Keratinocyte (primary cell): ENCODE measurements around the gene RASGEF1C. TPM values are rescaled to one million over a fixed set of nuclear protein-coding genes. Genes with fewer than 3 reads are reported as not detected.

Source experiments
- DNase-seq: peaks from one replicate; pipeline ENCODE4 v3.0.0-alpha.2; 2011; ENCODE audit warnings: low read depth, missing footprints, low spot score
- FAIRE-seq: peaks from 2 replicates; lab custom pipeline; 2011; peaks lifted over from hg19 to GRCh38; lab: Jason Lieb, UNC
- H2AFZ ChIP-seq: 2 replicates; pipeline ENCODE4 v1.6.0; 2012; ENCODE audit warnings: low read length, control low read depth, inconsistent platforms; ENCODE audit not compliant: control insufficient read depth
- H3K27ac ChIP-seq: 2 replicates; pipeline ENCODE4 v1.5.1; 2011; ENCODE audit warnings: low read length; ENCODE audit not compliant: control insufficient read depth, insufficient read depth
- H3K27me3 ChIP-seq: 3 replicates; pipeline ENCODE4 v1.6.0; 2011; ENCODE audit warnings: low read length; ENCODE audit not compliant: control insufficient read depth, insufficient read depth; ENCODE audit errors: extremely low read depth
- H3K36me3 ChIP-seq, 2 experiments: 2 replicates in 1 of 2; 3 replicates in 1 of 2; pipeline ENCODE4 v1.5.1; 2011; ENCODE audit warnings: low read length in 2 of 2, mild to moderate bottlenecking in 1 of 2; ENCODE audit not compliant: control insufficient read depth in 2 of 2, insufficient read depth in 2 of 2; ENCODE audit errors: extremely low read depth in 1 of 2
- H3K4me1 ChIP-seq: 3 replicates; pipeline ENCODE4 v1.5.1; 2011; ENCODE audit warnings: low read length; ENCODE audit not compliant: control insufficient read depth, insufficient read depth; ENCODE audit errors: extremely low read depth
- H3K4me2 ChIP-seq: 3 replicates; pipeline ENCODE4 v1.6.0; 2011; ENCODE audit warnings: low read depth, low read length; ENCODE audit not compliant: control insufficient read depth, insufficient read depth; ENCODE audit errors: extremely low read depth
- H3K4me3 ChIP-seq, 3 experiments: fragments of 200-600 bp in 1 of 3; sonication (generic) in 1 of 3; 2 replicates in 2 of 3; 3 replicates in 1 of 3; pipeline ENCODE4 v1.5.1; 2011 to 2016; ENCODE audit warnings: low read length in 3 of 3, mild to moderate bottlenecking in 3 of 3, control low read depth in 2 of 3, inconsistent platforms in 1 of 3, low read depth in 1 of 3, mixed read lengths in 1 of 3, mixed run types in 1 of 3, moderate library complexity in 1 of 3; ENCODE audit not compliant: control insufficient read depth in 2 of 3, insufficient read depth in 2 of 3; ENCODE audit errors: extremely low read depth in 1 of 3
- H3K79me2 ChIP-seq: 2 replicates; pipeline ENCODE4 v1.6.0; 2012; ENCODE audit warnings: low read length; ENCODE audit not compliant: control insufficient read depth, insufficient read depth
- H3K9ac ChIP-seq: 3 replicates; pipeline ENCODE4 v1.6.0; 2011; ENCODE audit warnings: low read length; ENCODE audit not compliant: control insufficient read depth, insufficient read depth; ENCODE audit errors: extremely low read depth
- H3K9me1 ChIP-seq: 3 replicates; pipeline ENCODE4 v1.6.0; 2011; ENCODE audit warnings: low read length; ENCODE audit not compliant: control insufficient read depth, insufficient read depth; ENCODE audit errors: extremely low read depth
- H3K9me3 ChIP-seq: 2 replicates; pipeline ENCODE4 v1.5.1; 2012; ENCODE audit warnings: low read depth, low read length; ENCODE audit not compliant: control insufficient read depth
- H4K20me1 ChIP-seq: 3 replicates; pipeline ENCODE4 v1.6.0; 2011; ENCODE audit warnings: low read length; ENCODE audit not compliant: control insufficient read depth, insufficient read depth; ENCODE audit errors: extremely low read depth
- EZH2 ChIP-seq: IDR thresholded peaks from one replicate; pipeline ENCODE4 v1.6.1; 2012; ENCODE audit warnings: inconsistent platforms, mild to moderate bottlenecking, low read length, moderate library complexity
- dilution Hi-C: fragments of 300-500 bp; cut with MboI; formaldehyde crosslinking; loops from one replicate; pipeline ENCODE4 v1.7.0; 2020; ENCODE audit warnings: low sequenced_read_pairs; ENCODE audit not compliant: extremely low pct_ligation_motif_present
- polyA plus RNA-seq, 5 experiments: library from polyadenylated mRNA; depleted of rRNA in 3 of 5; stranded (reverse) in 3 of 5; stranded (forward) in 1 of 5; unstranded in 1 of 5; fragments of >200 nt; gene quantifications; 1 replicate in 1 of 5; 2 replicates in 3 of 5; 3 replicates in 1 of 5; pipeline versions ENCODE4 v1.2.1 to v1.2.3, GENCODE V29; 2011 to 2012; ENCODE audit warnings: missing spikeins in 2 of 5, low read depth in 1 of 5, low replicate concordance in 1 of 5
- TF ChIP-seq, protein P1 (sequence below), 3 experiments: IDR thresholded peaks in 1 of 3; conservative IDR thresholded peaks in 1 of 3; optimal IDR thresholded peaks in 1 of 3; 2 replicates in 2 of 3; 3 replicates in 1 of 3; pipeline versions ENCODE3 to v1.5.1; 2011; ENCODE audit warnings: low read length in 3 of 3, mild to moderate bottlenecking in 3 of 3, moderate library complexity in 2 of 3, control low read depth in 1 of 3, inconsistent platforms in 1 of 3; ENCODE audit not compliant: insufficient read depth in 2 of 3; ENCODE audit errors: extremely low read depth in 1 of 3

Gene RASGEF1C
- polyA plus RNA-seq, 1 donor (not counting 4 experiments of a cell fraction or from before 2014, with no cell fraction given) = not detected

- Histone ChIP-seq H3K79me2 (no peaks in the 10 kb centered on the region), H3K9me1 (no peaks in the 10 kb centered on the region), H3K36me3 (peaks cover 7 to 13% of the 10 kb centered on the region in 2 experiments), H3K9ac (no peak overlapping the region), H3K4me1 (peaks cover 9% of the 10 kb centered on the region), H3K4me3 (no peak overlapping the region), H2AFZ (no peak overlapping the region), H3K9me3 (peaks cover 2% of the 10 kb centered on the region), H3K27ac (no peak overlapping the region), H3K27me3 (no peaks in the 10 kb centered on the region), H3K4me2 (no peak overlapping the region), H4K20me1 (no peaks in the 10 kb centered on the region)
- TF ChIP-seq, protein P1, sequence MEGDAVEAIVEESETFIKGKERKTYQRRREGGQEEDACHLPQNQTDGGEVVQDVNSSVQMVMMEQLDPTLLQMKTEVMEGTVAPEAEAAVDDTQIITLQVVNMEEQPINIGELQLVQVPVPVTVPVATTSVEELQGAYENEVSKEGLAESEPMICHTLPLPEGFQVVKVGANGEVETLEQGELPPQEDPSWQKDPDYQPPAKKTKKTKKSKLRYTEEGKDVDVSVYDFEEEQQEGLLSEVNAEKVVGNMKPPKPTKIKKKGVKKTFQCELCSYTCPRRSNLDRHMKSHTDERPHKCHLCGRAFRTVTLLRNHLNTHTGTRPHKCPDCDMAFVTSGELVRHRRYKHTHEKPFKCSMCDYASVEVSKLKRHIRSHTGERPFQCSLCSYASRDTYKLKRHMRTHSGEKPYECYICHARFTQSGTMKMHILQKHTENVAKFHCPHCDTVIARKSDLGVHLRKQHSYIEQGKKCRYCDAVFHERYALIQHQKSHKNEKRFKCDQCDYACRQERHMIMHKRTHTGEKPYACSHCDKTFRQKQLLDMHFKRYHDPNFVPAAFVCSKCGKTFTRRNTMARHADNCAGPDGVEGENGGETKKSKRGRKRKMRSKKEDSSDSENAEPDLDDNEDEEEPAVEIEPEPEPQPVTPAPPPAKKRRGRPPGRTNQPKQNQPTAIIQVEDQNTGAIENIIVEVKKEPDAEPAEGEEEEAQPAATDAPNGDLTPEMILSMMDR (optimal IDR thresholded peaks at IDR 0.05 in 1 of 3, IDR thresholded peaks at IDR 0.05 in 1 of 3, conservative IDR thresholded peaks at IDR 0.05 in 1 of 3; ENCODE audit: extremely low read depth in 1 of 3, insufficient read depth in 2 of 3, low read length in 3 of 3) = no peak
- TF ChIP-seq EZH2 = no peak
- DNase-seq (no peak), FAIRE-seq (no peak)
- dilution Hi-C loops = no loop called here
These were observed 26.1 kb upstream of the RASGEF1C start for GRCh38 chr5:180235077-180235476.

DNA sequence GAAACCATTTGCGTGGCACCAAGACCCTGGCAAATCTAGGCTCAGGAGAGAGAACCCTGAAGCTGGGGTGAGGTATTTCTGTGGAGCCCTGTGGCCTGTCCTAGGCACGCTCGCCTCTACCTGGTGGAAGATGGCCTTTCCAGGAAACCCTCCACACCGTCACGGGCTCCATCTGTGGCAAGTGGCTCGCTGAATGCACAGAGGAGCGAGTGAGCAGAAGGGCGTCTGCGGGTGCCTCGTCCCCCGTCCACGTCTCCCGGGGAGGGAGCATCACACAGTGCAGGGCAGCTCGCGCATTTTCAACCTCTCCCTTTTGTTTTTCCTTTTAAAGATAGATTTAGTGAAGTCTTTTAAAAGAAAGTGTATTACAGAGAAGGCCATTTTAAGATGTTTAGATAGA is 25.3 kb upstream of the RASGEF1C start:
- Histone ChIP-seq H3K36me3 (peaks cover 6 to 12% of the 10 kb centered on the region in 2 experiments), H2AFZ (no peak overlapping the region), H4K20me1 (no peaks in the 10 kb centered on the region), H3K9me1 (no peaks in the 10 kb centered on the region), H3K79me2 (no peaks in the 10 kb centered on the region), H3K4me2 (no peak overlapping the region), H3K9ac (no peak overlapping the region), H3K27me3 (no peaks in the 10 kb centered on the region), H3K27ac (peak overlapping the region; percentile 58), H3K9me3 (peaks cover 2% of the 10 kb centered on the region), H3K4me1 (peaks cover 9% of the 10 kb centered on the region), H3K4me3 (no peak overlapping the region)
- dilution Hi-C loops = no loop called here
- no peak for FAIRE-seq
- TF ChIP-seq EZH2 = no peak
- DNase-seq = no peak

DNA sequence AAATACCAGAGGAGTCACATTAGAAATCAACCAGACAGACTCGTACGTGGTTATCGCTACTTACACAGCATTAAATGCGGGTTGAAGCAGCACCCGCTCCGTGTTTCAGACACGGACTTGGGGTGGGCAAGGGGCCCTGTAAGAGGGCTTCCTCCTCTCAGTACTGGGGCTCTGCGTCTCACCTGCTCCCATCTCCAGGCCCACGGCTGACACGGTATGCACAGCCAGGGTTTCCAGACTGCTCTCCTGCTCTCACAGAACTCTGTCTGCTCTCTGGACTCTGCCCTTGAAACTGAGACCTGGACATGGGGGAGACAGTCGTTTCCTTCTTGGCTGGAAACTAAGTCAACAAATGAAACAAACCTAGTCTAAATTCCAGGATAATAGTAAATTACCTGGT is 24.7 kb upstream of the RASGEF1C start:
- FAIRE-seq = no peak
- Histone ChIP-seq H4K20me1 (no peaks in the 10 kb centered on the region), H3K9me3 (peaks cover 2% of the 10 kb centered on the region), H2AFZ (no peak overlapping the region), H3K79me2 (no peaks in the 10 kb centered on the region), H3K4me3 (no peak overlapping the region), H3K27ac (peak overlapping the region; percentile 58), H3K36me3 (peaks cover 6 to 7% of the 10 kb centered on the region in 2 experiments), H3K4me2 (no peak overlapping the region), H3K4me1 (peaks cover 9% of the 10 kb centered on the region), H3K27me3 (no peaks in the 10 kb centered on the region), H3K9ac (no peak overlapping the region), H3K9me1 (no peaks in the 10 kb centered on the region)
- dilution Hi-C loops = no loop called here
- TF ChIP-seq, protein P1 (optimal IDR thresholded peaks at IDR 0.05 in 1 of 3, IDR thresholded peaks at IDR 0.05 in 1 of 3, conservative IDR thresholded peaks at IDR 0.05 in 1 of 3; ENCODE audit: extremely low read depth in 1 of 3, insufficient read depth in 2 of 3, low read length in 3 of 3) = no peak
- no peak for TF ChIP-seq EZH2
- DNase-seq = no peak
